Dendritic cell treated with granulocyte-macrophage colony-stimulating factor and Interleukin-4, amounts not matched to agents 40 ng/mL and 50 ng/mL, for 4 days (primary cell): ENCODE results near the gene ABHD17C.

Experiments used
- H3K27ac Mint-ChIP-seq: one replicate; pipeline ENCODE4 v1.8.0; 2022; ENCODE audit warnings: mild to moderate bottlenecking, mixed read lengths
- H3K27me3 Mint-ChIP-seq: one replicate; pipeline ENCODE4 v1.8.0; 2022; ENCODE audit warnings: mild to moderate bottlenecking, mixed read lengths
- H3K36me3 Mint-ChIP-seq: one replicate; pipeline ENCODE4 v1.8.0; 2022; ENCODE audit warnings: low read depth, mixed read lengths
- H3K4me1 Mint-ChIP-seq: one replicate; pipeline ENCODE4 v1.8.0; 2022; ENCODE audit warnings: low read depth, mixed read lengths
- H3K4me3 Mint-ChIP-seq: one replicate; pipeline ENCODE4 v1.8.0; 2022; ENCODE audit warnings: mild to moderate bottlenecking, moderate library complexity, mixed read lengths
- H3K9me3 Mint-ChIP-seq: one replicate; pipeline ENCODE4 v1.8.0; 2022; ENCODE audit warnings: mixed read lengths
- intact Hi-C: fragments of 100-400 bp; cut with micrococcal nuclease; formaldehyde crosslinking; loops from one replicate; pipeline ENCODE4 v1.15.0; 2022

ABHD17C gene

GRCh38 chr15:80803580-80804525 is 108.7 kb downstream of the ABHD17C start:
- intact Hi-C loops: no loop called here
- Mint-ChIP-seq H3K9me3 (no peaks in the 10 kb centered on the region), H3K36me3 (no peaks in the 10 kb centered on the region), H3K4me3 (no peak overlapping the region), H3K27ac (no peak overlapping the region), H3K27me3 (peaks cover 1% of the 10 kb centered on the region), H3K4me1 (no peaks in the 10 kb centered on the region)

DNA sequence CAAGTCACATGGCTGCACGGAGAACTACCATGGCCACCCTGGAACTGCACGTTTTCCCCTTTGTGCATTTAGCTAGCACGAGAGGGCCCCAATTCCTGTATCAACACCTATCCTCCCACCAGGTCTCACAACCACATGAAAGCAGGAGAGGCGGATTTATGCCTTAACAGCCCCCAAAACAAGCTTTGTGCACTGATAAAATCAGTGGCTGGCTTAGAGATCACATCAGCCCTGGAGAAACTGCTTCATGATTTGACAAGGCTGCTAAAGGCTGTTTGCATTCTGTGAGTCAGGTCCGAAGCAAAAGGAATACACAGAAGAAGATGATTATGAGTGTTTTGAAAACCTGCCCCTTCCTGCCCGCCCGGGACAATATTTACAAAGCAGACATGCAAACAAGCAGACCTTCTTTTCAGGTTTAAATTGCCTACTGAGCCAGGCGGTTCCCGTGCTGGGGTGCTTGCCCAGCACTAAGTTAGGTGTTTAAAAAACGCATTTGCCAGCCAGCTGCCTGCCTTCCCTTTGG is 109.9 kb downstream of the ABHD17C start:
- Mint-ChIP-seq H3K27ac (no peak overlapping the region), H3K4me1 (no peaks in the 10 kb centered on the region), H3K9me3 (no peaks in the 10 kb centered on the region), H3K36me3 (no peaks in the 10 kb centered on the region), H3K4me3 (no peak overlapping the region), H3K27me3 (peaks cover 1% of the 10 kb centered on the region)
- intact Hi-C loops: no loop called here
